AG04449 (cell line): Measurements from ENCODE around the gene MTF1.

ENCODE experiments used
- CTCF ChIA-PET: fragments of 350-600 bp; formaldehyde crosslinking; extraction: SDS; loops from one replicate; lab custom pipeline; 2021; ENCODE audit warnings: antibody characterized with exemption; lab: Yijun Ruan, JAX
- POLR2A ChIA-PET: fragments of 400-600, 350-600 bp; formaldehyde crosslinking; extraction: SDS; loops from one replicate; lab custom pipeline; 2020; ENCODE audit warnings: antibody characterized with exemption, inconsistent platforms; lab: Yijun Ruan, JAX
- DNase-seq: peaks from one replicate; pipeline ENCODE4 v3.0.0-alpha.2; 2010; ENCODE audit warnings: low read depth, low spot score
- H3K4me3 ChIP-seq: 2 replicates; pipeline ENCODE4 v1.5.1; 2011; ENCODE audit warnings: low read depth, mild to moderate bottlenecking, control low read depth, low read length
- TF ChIP-seq, protein P1 (sequence below): IDR thresholded peaks from one replicate; pipeline ENCODE4 v1.5.1; 2011; ENCODE audit warnings: mild to moderate bottlenecking, moderate library complexity, low read length, control low read depth, inconsistent platforms; ENCODE audit not compliant: insufficient read depth; ENCODE audit errors: missing control alignments

Gene MTF1

DNA sequence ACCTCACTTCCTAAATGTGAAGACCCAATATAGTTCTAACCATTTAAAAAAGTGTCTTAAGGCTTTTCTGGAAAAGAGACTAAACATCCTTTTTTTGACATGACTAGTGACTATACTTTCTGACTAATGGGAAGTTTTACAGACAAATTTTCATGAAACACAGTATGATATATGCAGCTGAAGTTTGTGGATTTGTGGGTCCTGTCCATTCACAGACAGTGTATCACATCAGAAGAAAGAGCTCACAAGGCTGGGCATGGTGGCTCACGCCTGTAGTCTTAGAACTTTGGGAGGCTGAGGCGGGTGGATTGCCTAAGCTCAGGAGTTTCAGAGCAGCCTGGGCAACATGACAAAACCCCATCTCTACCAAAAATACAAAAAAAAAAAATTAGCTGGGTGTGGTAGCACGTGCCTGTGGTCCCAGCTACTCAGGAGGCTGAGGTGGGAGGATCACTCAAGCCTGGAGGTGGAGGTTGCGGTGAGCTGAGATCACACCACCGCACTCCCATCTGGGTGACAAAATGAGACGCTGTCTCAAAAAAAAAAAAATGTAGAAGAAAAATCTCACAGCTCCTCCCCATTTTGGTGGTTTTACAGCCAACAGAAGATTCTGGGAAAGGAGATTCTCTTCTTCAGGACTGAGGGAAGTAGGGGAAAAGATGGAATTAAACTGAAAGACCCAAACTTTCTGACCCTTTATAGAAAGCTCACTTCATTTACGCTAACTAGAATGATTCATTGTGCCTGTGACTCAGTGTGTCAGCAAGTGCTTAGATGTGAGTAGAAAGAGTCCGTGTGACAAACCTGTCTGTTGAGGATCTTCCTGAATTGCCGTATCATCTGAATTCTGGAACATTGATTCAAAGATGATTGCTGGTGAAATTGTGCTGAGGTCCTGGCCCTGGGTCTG is 36.2 kb downstream of the MTF1 start:
- ChIA-PET POLR2A (interaction anchor here (0.7 kb wide), 1 partner anchor 15 kb away, joined by 4 read pairs; the partner anchor contains the start of genes C1orf122 and YRDC), CTCF (interaction anchor here (1.0 to 2.0 kb wide), 6 partner anchors 9 to 141 kb away, joined by 3 to 16 read pairs (median 4); partner anchors contain the start of gene MTF1)
- H3K4me3 ChIP-seq, result no peak overlapping the region
- TF ChIP-seq, protein P1, sequence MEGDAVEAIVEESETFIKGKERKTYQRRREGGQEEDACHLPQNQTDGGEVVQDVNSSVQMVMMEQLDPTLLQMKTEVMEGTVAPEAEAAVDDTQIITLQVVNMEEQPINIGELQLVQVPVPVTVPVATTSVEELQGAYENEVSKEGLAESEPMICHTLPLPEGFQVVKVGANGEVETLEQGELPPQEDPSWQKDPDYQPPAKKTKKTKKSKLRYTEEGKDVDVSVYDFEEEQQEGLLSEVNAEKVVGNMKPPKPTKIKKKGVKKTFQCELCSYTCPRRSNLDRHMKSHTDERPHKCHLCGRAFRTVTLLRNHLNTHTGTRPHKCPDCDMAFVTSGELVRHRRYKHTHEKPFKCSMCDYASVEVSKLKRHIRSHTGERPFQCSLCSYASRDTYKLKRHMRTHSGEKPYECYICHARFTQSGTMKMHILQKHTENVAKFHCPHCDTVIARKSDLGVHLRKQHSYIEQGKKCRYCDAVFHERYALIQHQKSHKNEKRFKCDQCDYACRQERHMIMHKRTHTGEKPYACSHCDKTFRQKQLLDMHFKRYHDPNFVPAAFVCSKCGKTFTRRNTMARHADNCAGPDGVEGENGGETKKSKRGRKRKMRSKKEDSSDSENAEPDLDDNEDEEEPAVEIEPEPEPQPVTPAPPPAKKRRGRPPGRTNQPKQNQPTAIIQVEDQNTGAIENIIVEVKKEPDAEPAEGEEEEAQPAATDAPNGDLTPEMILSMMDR, result no peak
- DNase-seq, result no peak

DNA sequence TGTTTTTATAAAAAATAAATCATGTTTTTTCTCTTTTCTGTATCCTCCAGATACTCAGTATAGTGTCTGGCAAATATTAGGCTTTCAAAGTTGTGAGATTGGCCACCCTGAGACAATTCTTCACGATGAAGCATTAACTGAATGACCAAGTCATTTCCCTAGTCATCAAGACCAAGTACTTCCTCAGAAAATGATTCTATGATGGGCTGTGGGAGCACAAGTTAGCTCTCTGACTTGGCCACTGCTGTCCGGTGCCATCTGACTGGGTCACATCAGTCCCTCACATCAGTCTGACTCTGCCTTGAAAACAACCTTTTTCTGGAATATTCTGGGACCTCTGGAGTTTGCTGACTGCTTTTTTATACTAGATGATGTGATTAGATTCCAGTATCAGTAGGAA is 37.9 kb downstream of the MTF1 start:
- H3K4me3 ChIP-seq, result no peak overlapping the region
- TF ChIP-seq, protein P1, result no peak
- CTCF ChIA-PET, result interaction anchor here (0.7 to 2.8 kb wide), 6 partner anchors 9 to 140 kb away, joined by 3 to 10 read pairs (median 4); no protein-coding TSS in a partner anchor
- DNase-seq, result no peak
- POLR2A ChIA-PET, result no interaction called here

DNA sequence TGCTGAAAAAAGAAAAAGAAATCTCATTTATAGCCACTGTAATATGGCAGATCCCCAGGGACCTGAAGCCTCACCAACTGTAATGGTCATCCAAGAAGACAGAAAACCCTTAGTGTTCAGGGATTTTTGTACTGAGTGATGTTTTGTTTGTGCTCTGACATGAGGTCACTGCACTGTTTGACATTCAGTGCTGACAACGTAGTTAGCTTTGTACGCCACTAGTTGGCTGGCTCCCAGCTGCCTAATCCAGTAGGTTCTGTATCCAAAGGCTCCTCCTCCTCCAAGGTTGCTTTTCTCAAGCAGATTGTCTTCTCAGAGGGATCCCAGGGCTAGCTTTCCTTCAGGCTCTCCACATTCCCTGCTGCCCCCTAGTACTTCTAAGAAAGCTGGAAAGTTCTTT is 41.9 kb downstream of the MTF1 start:
- no peak overlapping the region for H3K4me3 ChIP-seq
- ChIA-PET POLR2A (no interaction called here), CTCF (interaction anchor here (0.9 to 1.7 kb wide), 2 partner anchors 8 to 173 kb away, joined by 3 read pairs; no protein-coding TSS in a partner anchor)
- DNase-seq, result no peak
- TF ChIP-seq, protein P1, result no peak

DNA sequence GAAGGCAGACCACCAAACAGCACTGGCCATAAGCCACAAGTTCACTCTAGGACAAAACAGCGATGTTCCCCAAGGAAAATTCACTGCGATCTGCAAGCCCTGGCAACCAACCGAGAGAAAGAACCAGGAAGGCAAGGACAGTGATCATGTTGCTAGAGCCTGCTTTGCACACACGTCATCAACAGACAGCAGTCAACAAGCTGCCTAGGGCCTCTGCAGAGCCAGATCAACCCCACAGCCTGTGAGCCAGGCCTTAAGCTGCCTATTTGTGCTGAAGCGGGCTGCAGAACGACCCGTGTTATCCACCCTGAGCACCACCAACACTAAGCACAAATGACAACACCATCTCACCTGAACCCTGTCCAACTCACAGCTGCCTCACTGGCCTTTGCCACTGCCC is 45.1 kb downstream of the MTF1 start:
- POLR2A ChIA-PET, result no interaction called here
- H3K4me3 ChIP-seq, result no peak overlapping the region
- CTCF ChIA-PET, result no interaction called here
- TF ChIP-seq, protein P1, result no peak
- no peak for DNase-seq

DNA sequence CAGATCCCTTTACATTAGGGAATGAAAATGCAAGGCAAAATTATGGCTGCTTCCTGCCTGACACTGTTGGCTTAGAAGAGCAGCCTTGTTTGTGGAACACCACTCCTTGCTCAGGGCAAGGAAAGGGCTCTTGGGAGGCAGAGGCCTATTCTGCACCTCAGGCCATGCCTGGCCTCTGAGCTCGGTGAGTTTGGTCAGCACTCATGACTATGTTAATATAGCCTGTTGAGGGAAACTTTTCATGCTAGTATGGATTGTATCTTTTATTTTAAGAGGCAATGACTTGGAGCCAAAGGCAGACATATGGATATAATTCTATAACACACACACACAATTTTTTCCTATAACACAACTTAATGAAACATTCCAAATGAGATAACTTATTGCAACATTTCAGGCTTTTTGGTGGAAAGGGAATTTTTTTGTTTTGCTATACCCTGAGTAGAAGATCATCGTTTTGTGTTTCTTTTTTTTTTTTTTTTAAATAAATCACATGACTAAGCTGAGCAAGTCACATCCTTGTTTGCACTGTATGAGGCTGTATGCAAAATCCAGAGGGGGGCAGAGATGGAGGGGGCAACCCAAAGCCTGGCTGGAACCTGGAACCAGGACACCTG is 45.8 kb downstream of the MTF1 start:
- ChIA-PET POLR2A (no interaction called here), CTCF (no interaction called here)
- H3K4me3 ChIP-seq, result no peak overlapping the region
- DNase-seq, result no peak
- TF ChIP-seq, protein P1, result no peak
